Measurements from ENCODE around the gene TSPAN8.

GRCh38 chr12:71174825-71175224, 17.0 kb upstream of the TSPAN8 start:
- TF ChIP-seq POLR2AphosphoS5 (IDR thresholded peaks at IDR 0.05; ENCODE audit: low read depth, low read length) (no peak), SPI1 (IDR thresholded peaks at IDR 0.05; ENCODE audit: low read depth, low read length) (no peak), TAF1 (IDR thresholded peaks at IDR 0.05; ENCODE audit: low read depth, low read length) (no peak), POLR2A (IDR thresholded peaks at IDR 0.05; ENCODE audit: low read depth, low read length) (no peak), PAX5 (IDR thresholded peaks at IDR 0.05; ENCODE audit: insufficient read depth, low read length, severe bottlenecking) (no peak), POU2F2 (IDR thresholded peaks at IDR 0.05; ENCODE audit: low read depth, low read length) (no peak)
